H4 (cell line): ENCODE measurements around the gene SH3TC2. TPM values are rescaled to one million over a fixed set of nuclear protein-coding genes. Genes with fewer than 3 reads are reported as not detected.

Source experiments
- DNase-seq: peaks from one replicate; pipeline ENCODE4 v3.0.0-alpha.2; 2015; ENCODE audit warnings: low spot score
- total RNA-seq: library from RNA; depleted of rRNA; stranded (reverse); fragments of >200 nt; shearing (Covaris generic); gene quantifications from 2 replicates; pipeline ENCODE4 v1.2.3, GENCODE V29; 2014

The SH3TC2 gene
- total RNA-seq, 1 experiment from 2014 or later: 0.95 TPM

DNA sequence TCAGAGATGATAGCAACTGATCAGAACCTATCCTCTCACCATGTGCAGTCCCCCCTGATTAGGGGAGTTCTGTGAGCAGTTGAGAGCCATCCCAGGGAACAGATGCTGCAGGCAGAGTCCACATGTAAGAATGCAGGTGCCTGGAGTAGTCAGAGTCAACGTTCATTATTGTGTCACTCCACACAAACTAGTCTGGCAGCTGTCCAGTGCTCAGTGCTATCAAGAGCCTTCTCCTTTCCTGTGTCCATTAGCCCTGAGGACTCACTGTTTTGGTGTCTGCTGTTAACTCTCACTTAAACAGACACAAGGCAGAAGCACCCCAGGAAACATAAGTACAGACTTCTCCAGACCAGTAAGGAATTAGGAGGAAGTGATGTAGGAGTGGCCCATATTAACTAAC lies 2.5 kb downstream of the SH3TC2 start:
- no peak for DNase-seq

DNA sequence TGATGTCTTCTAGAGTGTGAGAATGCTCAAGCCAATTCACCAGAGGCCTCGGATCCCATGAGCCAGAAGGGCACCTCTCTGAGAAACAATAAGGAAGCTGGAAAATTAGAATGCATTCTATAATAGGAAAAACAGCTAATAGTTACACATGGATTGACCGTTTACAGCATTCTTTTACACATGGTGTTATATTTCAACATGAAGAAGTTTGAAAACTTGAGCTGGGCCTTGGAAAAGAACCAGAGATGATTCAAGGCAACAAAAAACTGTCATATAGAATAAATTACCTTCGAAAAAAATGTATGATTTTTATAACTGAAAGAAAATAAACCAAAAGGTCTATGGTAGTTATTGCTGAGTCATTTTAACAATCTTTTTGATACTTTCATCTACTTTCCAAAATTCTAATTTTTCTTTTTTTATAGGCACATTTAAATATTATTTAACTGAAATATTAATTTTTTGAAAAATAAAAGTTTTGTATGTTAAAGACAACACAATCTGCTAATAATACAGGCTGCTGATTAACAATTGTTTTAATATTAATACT lies 6.2 kb downstream of the SH3TC2 start:
- no peak for DNase-seq

DNA sequence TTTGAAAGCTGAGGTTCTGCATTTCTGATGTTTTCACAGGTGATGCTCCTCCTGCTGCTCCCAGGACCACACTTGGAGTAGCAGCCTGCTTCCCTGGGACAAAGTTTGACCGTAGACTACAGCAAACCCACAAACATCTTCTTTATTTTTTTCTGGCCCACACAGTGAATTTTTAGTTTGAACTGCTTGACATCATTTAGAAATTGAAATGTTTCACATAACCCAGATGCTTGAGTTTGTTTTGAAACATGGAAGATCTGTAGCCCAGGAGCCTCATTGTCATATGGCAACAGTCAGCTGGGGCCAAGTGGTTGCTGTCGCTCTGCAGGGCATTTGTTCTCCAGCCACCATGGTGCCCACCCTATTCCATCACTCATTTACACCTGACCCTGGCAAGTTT lies 8.4 kb downstream of the SH3TC2 start:
- no peak for DNase-seq

DNA sequence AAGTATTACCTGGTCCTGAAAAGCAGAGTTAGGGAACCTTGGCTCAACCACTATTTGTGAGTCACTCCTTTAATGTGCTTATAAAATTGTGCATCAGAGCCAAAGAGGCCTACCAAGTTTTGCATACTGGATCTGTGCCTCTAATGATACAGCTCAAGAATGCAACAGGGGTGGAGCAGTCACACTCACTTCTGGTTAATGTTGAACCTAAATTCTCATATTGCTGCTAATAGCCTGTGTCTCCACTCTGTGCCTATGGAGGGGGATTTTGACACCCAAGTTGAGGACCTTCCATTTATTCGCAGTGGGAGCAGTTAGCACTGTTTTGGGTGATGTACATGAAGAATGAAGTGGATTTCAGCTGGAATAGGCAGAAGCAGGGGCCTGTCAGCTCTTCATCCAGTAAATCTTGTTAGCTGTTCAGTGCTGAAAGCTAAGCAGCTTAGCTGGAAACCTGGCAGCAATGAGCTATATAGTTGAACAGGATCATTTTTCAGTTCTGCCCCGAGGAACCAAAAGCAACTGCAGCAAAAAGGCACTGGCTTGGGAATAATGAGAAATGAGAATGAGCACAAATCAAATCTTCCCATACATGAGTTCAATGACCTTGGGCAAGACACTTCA lies 9.7 kb downstream of the SH3TC2 start:
- no peak for DNase-seq

DNA sequence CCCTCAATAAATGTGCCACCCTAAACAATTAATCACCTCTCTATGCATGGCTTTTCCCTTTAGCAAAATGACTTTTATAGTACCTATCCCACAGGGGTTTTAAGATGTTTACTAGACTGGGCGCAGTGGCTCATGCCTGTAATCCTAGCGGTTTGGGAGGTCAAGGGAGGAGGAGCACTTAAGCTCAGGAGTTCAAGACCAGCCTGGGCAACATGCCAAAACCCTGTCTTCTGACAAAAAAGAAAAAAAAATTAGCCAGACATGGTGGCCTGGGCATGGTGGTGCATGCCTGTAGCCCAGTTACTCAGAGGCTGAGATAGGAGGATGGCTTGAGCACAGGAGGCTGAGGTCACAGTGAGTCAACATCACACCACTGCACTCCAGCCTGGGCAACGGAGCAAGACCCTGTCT lies 13.5 kb downstream of the SH3TC2 start:
- peak; percentile 85 for DNase-seq

- DNase-seq: no peak
Measured at GRCh38 chr5:149048811-149049210, 14.1 kb downstream of the SH3TC2 start.

DNA sequence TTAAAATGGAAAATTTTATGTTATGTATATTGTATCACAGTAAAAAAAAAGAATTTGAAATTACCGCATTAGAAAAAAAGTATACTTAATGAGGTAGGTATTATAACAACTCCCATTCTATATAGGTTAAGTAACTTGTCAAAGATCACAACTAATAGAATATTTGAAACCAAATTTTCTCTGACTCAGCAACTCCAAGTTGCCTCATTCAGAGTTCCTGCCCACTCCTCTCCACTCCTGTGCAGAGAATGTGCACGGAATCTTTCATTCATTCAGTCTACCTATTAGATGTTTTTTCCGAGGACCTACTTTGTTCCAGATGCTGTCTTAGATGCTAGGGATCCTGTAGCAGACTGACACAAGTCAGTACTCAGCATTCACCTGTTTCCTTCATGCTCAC lies 15.4 kb downstream of the SH3TC2 start:
- no peak for DNase-seq

DNA sequence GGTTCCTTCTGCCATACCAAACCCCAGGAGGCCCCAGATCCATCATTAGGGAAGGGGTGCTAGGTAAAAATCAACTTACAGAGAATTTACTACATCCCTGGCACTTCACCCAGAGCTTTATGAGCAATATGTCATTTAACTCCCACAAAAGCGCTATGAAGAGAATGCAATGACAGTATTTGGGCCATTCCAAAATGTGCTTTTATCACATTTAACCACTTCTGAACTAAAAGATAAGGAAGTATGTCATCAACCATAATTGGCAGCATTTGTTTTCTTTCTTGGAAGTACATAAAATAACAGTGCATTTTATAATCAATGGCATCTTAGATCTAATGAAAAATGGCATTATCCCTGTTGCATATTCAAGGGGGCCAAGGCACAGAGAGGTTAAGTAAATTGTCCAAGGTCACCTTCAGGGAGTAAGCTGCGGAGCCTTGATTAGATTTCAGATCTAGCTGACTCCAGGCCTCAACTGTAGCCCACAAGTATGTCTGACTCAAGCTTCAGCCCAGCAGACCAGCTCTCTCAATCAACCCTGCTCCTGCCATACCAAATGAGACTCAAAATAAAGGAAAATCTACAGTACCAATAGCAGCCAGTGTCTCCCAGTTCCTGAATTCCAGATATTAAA lies 16.5 kb downstream of the SH3TC2 start:
- DNase-seq: no peak

GRCh38 chr5:149045089-149045460 lies 17.8 kb downstream of the SH3TC2 start:
- no peak for DNase-seq

DNA sequence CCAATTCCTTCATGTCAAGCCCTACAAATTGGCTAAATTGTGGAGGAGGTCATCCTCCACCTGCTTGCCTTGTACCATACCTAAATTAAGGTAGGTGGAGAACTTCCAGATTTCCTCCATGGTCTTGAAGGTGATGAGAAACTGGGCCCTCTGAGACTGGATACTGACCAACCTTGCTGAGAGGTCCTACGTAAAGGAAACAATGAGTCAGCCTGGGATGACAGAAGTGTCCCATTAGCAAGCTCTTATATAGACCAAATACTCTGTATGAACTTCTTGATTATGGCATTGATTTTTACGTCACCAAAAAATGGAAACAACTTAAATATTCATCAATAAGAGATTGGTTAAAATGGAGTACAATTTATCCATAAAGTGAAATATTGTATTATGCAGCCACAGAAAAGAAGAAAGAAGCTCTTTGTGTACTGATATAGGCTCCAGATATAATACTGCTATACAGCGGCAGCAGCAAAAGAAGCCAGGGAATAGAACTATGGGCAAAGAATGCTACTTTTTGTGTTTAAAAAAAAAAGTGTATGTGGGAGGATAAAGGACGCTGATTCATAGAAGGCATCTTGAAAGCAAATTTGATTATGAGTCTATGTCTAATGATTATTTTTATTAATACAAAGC lies 18.3 kb downstream of the SH3TC2 start:
- no peak for DNase-seq

- DNase-seq: no peak
Measured at GRCh38 chr5:149043641-149044040, 19.2 kb downstream of the SH3TC2 start.

GRCh38 chr5:149042865-149043264 lies 20.0 kb downstream of the SH3TC2 start:
- no peak for DNase-seq

DNA sequence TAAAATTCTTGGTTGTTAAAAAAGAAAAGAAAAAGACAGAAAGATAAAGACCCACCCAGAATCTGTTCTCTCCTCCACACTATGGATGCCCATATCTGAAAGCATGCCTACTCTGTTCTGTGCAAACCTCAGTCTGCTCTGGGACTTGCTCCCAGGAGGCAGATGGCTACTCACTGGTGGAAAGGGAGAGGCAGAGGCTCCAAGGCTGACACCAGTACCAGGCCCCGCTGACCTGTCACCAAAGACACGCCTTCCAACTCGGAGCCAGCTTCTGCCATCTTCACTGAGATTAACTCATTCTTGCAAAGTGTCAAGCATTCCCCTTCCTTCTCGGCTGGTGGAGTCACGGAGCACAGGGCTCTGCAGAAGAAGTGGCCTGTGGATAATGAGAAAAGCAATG lies 21.6 kb downstream of the SH3TC2 start:
- DNase-seq: no peak

DNA sequence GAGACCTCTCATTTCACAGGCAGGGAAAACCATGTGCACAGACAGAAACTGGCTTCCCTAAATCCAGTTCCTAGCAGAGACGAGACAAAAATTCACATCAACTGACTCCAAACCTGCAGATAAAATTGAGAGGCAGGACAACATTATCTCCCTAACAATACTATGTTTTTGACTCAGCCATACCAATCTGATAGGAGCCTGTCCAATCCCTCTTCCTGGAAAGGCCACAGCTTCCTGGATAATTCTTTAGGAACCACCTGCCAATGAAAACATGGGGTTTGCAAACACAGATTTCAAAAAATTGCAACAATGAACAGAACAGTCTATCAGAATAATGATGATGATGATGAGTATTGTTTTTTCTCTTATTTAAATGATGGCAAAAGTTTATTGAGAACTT lies 22.4 kb downstream of the SH3TC2 start:
- DNase-seq: no peak

GRCh38 chr5:149039506-149039905 lies 23.4 kb downstream of the SH3TC2 start:
- no peak for DNase-seq

DNA sequence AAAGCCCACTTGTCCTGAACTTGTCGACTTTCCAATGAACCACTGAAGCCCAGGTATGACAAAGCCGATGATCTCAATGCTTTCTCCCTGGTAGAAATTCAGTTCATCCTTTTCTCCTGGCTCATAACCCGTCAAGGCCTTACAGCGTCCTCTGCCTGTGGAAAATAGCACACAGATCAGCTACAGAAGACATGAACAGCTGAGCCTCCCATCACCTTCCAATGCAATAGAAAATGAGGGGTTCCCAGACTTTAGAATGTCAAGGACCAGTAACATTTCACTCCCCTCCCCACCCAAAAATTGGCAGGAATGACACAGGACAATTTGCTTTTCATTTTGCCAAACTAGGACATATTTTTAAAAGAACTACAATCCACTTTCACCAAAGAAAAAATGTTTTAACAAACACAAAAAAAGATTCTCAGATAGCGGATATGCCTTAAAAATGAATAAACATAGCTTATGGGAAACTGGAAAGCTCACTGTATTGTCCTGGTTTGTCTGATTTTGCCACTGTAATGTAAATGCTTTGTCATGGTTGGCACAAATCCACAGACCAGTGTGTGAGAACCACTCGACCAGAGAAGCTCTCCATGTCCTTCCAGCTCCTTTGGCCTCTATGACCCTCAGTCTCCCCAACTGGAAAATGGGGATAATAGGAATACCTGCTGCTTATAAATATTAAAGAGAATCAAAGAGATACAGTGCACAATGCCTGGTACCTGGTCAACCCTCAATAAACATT lies 24.4 kb downstream of the SH3TC2 start:
- DNase-seq: peak; percentile 40

DNA sequence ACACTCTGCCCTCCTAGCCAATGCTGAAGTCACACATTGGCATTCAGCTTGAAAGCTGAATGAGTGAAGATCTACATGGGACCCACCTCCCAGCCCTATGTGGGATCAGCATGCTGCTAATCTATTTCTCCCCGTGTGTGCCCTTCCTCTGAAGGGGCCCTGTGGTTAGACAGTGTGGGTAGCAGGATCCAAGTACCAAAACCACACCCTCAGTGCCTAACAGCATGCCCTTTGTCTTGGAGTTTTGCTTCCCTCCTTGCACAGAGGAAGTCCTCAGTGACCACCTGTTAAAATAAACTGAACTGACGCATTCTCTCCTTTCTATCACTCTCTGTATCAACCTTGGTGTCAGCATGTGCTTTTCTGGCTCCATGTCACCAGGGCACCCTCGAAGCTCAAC lies 25.0 kb downstream of the SH3TC2 start:
- peak; percentile 68 for DNase-seq

- no peak for DNase-seq
Measured at GRCh38 chr5:149036970-149037369, 25.9 kb downstream of the SH3TC2 start.

DNA sequence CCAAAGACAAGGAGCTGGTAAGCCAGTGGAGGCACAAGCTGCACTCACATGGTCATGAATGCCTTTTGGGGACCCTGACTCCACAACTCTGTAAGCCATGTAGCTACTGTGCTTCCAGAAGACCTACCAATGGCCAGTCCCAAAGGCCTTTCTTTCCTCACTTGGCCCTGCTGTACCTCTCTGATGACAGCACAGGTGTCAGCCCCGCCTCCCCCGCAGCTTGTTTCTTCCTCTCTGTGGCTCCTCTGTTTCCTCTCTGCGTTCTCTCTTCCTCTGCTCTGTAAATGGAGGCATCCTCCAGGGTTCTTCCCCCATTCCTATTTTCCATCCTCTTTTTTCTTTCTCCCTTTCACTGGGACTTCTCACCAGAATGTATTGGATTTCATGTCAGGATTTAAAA lies 26.7 kb downstream of the SH3TC2 start:
- no peak for DNase-seq

DNA sequence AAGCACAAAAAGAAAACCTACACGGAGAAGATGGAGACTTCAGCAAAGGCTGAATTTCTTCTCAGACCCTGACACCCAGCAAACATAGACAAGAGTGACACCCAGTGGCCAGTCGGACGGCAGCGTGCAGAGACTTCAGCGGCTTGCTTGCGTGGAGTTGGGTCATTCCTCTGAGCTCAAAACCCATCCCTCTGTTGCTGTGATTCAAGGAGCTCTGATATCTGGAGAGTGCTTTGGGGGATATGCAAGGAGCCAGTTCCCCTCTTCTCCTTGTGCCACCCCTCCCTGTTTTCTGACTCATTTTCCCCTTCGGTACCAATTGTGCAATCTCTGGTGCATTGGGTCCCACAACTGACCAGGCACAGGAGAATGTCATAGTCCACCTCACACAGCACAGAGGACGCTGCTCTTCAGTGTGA lies 27.5 kb downstream of the SH3TC2 start:
- DNase-seq: peak; percentile 74

GRCh38 chr5:149030838-149031397 lies 31.9 kb downstream of the SH3TC2 start:
- no peak for DNase-seq

GRCh38 chr5:149030392-149030791 lies 32.5 kb downstream of the SH3TC2 start:
- peak; percentile 97 for DNase-seq
